Adrenal gland (tissue), 5 donors: Measurements from ENCODE around the gene TMPRSS3.

Source experiments
- POLR2A ChIP-seq, 2 donors: fragments of 450-650 bp; IDR thresholded peaks; one replicate each; pipeline ENCODE4 v1.6.1; 2017; ENCODE audit warnings: antibody characterized with exemption in 2 of 2, mild to moderate bottlenecking in 2 of 2, moderate library complexity in 1 of 2
- TF ChIP-seq, protein P1 (sequence below), 6 experiments: fragments of 450-650 bp in 4 of 6; fragments of 200-600 bp in 2 of 6; sonication (generic) in 1 of 6; IDR thresholded peaks; 1 replicate in 5 of 6; 2 replicates in 1 of 6; pipeline versions ENCODE4 v1.5.1 to v1.8.0; 2016 to 2021; ENCODE audit warnings: antibody characterized with exemption in 6 of 6, mild to moderate bottlenecking in 2 of 6, moderate library complexity in 1 of 6
- donor health status: DM: no; HTN: no; CAD: no.

- TF ChIP-seq, protein P1, sequence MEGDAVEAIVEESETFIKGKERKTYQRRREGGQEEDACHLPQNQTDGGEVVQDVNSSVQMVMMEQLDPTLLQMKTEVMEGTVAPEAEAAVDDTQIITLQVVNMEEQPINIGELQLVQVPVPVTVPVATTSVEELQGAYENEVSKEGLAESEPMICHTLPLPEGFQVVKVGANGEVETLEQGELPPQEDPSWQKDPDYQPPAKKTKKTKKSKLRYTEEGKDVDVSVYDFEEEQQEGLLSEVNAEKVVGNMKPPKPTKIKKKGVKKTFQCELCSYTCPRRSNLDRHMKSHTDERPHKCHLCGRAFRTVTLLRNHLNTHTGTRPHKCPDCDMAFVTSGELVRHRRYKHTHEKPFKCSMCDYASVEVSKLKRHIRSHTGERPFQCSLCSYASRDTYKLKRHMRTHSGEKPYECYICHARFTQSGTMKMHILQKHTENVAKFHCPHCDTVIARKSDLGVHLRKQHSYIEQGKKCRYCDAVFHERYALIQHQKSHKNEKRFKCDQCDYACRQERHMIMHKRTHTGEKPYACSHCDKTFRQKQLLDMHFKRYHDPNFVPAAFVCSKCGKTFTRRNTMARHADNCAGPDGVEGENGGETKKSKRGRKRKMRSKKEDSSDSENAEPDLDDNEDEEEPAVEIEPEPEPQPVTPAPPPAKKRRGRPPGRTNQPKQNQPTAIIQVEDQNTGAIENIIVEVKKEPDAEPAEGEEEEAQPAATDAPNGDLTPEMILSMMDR (IDR thresholded peaks at IDR 0.05), result no peak
- TF ChIP-seq POLR2A (IDR thresholded peaks at IDR 0.05), result no peak
These were observed 8.7 kb upstream of the TMPRSS3 start for GRCh38 chr21:42404539-42404938.
